GM19395 (cell line): ENCODE results near the gene AJAP1.

Source experiments
- ATAC-seq: cut with Tn5 transposase; IDR thresholded peaks from one replicate; pipeline ENCODE4 v1.9.1; 2021; ENCODE audit warnings: mild to moderate bottlenecking, moderate library complexity; ENCODE audit not compliant: unreplicated experiment

Gene AJAP1

DNA sequence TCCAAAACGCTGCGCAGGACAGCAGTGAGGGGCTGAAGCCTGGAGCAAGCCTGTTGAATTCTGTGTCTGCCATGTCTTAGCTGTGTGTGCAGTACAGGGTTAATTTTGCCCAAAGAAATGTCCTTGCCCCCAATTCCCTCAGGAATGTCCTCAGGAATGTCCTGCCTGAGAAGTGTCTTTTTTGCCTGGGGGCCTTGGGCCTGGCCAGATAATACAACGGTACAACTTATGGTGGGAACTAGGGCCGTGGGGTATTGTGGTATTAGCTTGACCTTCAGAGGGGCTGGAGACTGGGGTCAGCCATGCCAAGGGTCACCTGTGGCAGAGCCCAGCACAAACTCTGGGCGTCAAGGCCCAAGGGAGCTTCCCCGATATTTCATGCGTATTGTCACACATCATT is 107.7 kb downstream of the AJAP1 start:
- ATAC-seq: no peak

DNA sequence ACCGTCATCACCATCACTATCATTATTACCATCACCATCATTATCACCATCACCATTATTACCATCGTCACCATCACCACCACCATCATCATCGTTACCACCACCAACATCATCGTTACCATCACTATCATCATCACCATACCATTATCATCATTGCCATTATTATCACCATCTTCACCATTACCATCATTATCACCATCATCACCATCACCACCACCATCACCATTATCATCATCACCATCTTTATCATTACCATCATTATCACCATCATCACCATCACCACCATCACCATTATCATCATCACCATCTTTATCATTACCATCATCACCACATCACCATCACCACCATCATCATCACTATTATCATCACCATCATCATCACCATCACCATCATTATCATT is 112.9 kb downstream of the AJAP1 start:
- no peak for ATAC-seq

DNA sequence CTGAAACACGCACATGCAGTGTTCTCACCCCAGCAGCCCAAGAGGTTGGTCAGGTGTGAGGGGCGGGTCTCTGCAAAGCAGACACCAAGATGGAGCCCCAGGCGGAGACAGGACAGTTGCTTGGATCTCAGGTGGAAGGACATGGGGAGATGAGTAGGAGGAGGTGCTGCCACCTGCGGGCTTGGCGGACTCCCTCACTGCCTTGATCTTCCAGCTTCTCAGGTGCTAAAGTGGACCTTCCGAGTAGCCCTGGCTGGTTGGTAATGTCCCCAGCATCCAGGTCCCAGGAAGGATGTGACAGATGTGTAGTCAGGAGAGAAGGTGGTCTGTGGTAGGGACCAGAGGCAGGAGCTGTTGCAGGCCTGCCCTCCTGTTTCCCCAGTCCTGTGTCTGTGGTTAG is 114.1 kb downstream of the AJAP1 start:
- ATAC-seq: no peak

DNA sequence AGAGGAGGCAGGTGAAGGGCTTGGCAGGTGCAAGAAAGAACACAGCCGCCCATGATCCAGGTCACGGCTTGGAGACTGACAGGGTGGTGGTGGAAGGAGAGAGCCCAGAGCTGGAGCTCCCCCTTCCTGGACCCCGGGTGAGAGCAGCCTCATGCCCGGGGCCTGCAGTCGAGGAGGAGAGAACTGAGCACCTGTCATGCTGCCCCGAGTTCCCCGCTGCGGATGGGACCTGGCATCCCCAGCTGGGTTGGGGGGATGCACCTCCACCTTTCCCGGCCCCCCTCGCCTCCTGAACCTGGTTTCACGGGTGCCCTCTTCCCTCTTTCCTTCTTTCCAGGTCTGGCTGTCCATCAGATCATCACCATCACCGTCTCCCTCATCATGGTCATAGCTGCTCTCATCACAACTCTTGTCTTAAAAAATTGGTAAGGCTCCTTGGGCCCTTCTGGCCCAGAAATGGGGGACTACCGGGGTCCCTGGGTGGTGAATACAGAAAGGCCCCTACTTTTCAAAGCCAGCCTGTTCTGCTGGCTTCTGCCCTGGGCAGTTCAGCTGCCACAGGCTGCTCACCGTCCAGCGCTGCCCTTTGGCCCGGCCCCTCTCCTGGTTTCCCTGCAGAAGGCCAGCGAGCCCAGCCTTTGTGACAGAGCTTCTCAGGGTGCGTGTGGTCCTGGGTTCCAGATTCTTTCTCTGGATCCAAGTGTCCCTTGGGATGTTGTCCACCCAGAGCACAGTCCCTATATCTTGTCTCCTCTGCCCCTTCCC is 115.3 kb downstream of the AJAP1 start:
- ATAC-seq: no peak

DNA sequence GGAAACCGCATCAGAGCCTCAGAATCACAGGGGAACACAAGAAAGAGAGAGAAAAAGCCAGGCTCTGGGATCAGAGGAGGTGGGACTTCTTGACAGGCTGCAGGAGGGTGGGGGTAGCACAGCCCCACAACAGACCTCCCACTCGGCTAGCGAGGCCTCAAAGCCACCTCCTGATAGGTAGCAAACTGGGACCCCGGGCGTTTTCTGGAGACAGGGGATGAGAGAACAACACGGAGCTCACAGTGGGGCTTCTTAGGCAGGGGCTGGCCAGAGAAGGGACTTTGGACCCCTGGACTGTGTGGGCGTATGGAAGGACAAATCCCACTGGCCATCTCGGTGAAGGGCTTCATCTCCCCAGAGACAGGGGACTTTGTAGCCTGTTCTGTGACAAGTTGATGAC is 116.3 kb downstream of the AJAP1 start:
- ATAC-seq: no peak

DNA sequence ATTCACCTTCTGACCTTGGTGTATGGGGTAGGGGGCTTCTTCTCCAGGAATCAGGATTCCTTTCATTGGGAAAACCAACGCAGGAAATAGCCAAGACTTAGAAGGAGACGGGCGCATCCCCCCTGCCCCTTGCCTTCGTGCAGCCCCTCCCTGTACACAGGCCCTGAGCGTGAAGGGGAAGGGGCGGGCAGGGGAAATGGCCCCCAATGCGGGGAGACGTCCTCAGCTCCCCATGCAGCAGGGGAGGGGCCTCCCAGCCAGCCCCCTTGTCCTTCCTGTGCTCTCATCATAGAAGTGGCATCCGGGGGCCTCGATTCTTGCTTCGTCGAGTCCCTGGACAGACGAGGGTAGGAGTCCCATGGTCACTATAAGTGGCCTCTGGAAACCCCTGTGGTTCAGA is 116.9 kb downstream of the AJAP1 start:
- no peak for ATAC-seq

DNA sequence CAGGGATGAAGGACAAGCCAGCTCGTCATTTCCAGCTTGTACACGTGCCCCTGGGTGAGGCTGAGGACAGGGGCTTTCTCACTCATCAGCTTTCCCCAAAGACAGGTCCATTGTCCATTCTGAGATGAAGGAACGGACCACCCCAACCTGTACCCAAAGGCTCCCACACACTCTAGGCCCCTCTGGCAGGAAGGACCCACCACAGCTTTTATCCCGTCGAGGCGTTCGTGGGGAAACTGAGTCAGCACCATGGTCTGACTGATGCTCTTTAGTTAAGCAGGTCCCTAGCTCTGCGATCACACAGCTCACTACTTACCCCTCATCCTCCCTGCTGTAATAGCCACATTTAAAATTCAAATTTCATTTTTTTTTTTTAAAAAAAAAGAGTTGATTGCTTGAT is 117.3 kb downstream of the AJAP1 start:
- ATAC-seq: no peak

DNA sequence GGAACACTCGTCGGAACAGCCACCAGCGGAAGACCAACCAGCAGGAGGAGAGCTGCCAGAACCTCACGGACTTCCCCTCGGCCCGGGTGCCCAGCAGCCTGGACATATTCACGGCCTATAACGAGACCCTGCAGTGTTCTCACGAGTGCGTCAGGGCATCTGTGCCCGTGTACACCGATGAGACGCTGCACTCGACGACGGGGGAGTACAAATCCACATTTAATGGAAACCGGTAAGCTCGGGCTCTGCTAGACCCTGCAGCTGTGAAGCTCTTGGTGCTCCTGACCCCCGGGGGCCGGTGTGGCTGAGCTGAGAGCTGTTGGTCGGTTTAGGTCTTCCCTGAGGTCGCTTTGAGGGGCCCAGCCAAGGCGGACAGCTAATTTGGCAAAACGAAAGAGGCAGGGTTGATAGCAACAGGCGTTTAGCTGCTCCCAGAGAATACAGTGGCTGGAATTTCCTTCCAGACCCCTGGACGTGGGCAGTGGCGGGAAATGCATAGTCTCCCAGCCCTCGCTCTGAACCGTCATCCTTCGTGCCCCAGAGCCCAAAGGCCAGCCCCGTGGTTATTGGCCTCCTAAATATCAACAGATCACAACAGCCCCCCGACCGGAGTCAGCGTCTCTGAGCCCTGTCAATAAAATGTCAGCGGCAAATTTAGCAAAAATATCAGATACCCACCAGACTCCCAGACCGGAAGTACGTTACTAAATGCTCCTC is 118.0 kb downstream of the AJAP1 start:
- no peak for ATAC-seq

DNA sequence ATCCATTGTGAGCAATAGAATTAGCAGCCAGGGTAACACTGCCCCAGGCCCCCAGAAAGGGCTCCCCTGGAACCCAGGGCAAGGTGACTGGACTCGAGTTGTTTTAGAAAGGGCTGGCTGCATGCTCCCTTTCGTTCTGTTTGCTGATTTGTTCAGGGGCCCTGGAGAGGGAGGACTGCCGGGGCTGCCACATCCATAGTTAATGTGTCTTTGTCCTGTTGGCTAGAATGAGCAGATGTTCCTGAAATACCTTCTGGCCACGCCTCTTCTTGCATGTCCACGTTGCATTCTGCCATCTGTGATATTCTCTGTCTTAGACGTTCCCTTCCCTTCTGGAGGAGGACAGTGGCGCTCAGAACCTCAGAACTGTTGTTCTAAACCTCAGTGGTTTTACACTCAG is 118.8 kb downstream of the AJAP1 start:
- ATAC-seq: no peak

DNA sequence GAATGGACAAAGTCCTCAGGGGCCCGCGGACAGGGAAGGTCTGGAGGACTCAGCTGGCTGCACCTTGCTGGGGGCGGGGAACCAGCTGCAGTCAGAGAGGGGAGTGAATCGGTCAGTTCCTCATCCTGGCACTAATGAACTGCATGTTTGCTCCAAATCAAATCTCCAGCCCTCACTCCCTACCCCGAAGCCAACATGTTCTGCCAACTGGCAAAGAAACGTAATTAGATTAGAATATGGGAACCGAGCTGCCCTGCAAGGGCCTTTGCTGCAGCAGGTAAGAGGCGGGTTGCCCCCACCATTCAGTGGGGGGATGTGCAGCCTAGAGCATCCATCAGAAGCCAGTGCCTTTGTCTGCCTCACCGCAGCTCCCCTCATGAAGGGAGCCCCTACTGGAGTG is 121.1 kb downstream of the AJAP1 start:
- no peak for ATAC-seq

DNA sequence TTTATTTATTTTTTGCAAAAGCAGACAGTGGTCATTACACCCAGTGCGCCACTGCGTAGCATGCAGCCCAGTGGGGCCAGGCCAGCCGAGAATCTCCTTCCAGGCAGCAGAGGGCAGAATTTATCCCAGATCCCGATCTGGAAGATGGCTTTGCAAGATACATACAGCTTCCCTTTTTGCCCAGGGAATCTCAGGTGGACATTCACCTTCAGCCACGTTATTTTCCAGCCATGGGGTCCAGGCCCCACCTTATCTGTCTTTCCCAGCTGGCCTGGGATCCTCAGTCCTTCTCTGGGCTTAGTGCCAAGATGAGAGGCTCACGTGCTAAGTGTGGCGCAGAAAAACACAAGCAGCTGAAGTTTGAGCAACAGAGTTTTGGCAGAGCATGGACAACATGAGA is 123.6 kb downstream of the AJAP1 start:
- no peak for ATAC-seq

DNA sequence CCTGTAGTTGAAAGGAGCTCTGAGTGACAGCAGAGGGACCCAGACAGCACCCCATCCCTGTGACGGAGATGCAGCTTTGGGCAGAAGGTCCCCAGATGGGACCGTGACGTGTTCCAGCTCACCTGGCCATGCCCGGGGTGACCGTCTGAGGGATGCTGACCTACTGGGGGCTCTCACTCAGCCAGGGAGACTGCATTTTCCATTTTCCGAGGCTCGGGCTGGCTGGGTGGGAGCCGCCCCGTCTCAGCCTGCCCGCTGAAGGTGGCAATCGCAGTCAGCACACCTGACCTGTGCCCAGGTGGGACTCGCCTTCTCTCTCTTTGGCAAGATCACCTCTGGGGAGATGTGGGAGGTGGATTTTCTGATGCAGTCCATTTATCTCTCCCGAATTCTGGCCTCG is 127.2 kb downstream of the AJAP1 start:
- no peak for ATAC-seq

DNA sequence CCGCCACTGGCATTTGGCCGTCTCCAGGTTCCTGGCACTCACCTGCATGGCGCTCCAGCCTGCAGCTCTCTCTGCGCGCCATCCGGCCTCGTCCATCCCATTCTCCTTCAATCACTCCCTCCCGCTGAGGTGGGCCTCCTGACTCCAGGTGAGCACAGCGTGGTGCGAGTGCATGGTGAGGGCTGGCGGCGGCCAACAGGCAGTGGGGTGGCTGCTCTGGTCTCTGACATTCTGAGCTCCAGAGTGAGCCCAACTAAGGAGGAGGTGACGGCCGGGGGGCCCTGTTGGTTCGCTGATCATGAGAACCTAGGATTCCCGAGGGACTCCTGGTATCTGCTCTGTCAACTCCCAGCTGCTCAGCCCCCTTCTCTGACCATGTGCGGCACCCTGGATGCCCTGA is 130.4 kb downstream of the AJAP1 start:
- ATAC-seq: no peak

DNA sequence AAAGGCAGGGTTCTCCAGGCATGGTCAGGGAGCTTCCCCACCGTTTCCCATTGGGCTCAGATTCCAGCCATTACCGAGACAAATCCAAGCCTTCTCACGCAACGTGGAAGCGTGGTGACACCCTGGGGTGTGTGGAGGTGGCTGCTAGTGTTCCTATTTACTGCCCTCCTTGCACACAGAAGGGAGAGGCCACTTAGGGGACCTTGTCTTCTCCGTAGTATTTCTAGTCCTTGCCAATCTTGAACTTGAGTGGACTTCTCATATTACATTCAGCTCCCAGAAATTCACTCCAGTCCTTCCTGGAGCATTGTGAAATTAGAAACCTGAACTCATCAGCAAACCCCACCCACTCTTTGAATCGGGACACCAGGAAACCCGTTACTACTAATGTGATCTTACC is 131.6 kb downstream of the AJAP1 start:
- no peak for ATAC-seq

DNA sequence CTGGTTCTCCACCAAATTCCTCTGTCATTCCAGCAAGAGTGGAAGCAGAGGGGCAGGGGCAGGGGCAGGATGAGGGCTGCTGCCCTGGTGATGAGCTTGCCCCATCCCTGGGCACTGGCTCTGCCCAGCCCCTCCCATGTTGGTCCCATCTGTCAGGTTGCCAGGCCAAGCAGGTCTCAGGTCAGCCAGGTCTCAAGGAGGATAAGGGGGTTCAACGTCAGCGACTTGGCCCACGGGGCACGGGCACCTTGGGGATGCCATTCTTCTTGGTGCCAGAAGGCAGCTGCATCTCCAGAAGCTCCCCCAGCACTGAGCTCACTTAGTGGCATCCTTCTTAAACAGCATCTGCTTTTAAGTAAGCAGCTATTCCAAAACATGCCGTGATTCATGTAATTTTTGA is 133.1 kb downstream of the AJAP1 start:
- no peak for ATAC-seq

DNA sequence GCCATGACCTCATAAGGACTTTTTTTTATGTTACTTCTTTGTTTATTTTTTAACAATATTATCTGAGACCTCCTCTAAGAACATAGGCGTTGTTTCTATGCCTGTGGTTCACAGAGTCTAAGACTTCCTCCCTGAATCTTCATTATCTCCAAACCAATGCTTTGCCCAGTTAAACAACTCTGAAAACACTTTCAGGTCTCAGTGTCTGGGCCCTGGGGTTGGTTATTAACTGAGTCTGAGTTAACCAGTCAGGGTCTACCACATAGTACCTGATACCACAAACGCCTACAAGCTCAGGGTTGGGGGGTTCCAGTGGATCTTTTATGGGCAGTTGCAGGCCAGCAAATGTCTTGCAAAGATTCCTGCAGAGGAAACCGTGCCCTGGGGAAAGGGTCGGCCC is 138.2 kb downstream of the AJAP1 start:
- no peak for ATAC-seq

DNA sequence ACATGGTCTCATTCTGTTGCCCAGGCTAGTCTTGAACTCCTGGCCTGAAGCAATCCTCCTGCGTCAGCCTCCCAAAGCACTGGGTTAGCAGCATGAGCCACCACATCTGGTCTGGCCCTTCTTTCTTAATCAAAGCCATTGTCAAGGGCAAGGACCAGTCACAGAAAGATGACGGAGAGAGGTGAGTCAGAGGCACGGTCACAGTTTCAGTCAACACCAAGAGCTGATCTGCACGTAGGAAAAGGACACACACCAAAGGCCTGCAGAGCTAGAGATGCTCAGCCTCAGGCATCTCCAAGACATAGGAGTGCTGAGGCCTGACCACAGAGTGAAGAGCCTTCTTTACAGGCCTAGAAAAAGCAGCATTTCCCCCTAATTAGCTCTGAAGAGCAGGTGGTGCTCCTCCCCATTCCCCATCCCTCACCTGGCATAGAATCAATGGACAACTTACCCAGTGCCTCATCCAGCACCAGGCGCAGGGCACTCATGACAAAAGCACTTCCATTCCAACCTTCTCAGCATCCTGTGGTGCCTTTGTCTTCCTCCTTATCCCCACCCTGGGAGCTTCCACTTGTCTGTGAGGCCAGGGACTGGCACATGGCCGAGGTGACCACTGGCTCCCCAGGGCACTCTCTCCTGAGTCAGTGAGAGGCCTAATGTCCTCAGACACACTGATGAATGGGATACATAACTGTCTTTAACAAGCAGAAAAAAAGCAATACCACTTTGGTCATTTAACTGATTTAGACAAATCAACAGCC is 139.8 kb downstream of the AJAP1 start:
- ATAC-seq: no peak

DNA sequence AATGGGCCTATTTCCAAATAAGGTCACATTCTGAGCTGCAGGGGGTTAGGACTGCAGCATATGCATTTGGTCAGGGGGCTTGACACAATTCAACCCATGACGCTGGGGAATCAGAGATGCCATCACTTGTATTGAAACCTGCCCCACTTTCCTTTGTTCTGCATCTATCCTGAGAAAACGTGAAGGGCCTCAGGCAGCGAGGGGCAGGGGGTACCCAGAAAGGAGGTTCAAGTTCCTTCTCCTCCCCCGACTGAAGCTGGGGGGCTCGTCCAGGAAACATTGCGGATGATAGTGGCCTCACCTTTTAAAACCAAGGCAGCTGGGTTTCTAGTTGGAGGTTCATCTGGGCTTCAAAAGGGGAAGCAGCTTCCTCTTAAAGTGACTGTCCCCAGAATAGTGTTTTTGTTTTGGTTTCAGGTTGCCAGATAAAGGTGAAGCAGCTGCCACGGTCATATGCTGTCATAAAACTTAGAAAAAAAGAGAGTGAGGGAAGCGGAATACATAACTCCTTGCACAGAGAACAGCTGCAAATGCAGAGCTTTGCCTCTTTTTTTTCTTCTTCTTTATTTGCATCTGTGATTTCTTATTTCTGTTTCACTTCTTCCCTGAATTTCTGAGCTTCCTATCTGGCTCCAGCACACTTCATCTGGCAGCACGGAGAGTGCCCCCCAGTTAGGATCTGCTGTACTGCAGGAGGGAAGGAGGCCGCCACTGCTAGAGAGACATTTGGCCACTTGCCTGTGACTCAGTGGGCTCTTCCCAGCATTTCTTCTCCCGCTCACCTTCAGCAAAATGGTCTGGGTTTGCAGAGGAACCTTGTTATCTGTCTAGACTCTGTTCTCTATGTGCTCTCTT is 142.0 kb downstream of the AJAP1 start:
- ATAC-seq: peak; percentile 85

DNA sequence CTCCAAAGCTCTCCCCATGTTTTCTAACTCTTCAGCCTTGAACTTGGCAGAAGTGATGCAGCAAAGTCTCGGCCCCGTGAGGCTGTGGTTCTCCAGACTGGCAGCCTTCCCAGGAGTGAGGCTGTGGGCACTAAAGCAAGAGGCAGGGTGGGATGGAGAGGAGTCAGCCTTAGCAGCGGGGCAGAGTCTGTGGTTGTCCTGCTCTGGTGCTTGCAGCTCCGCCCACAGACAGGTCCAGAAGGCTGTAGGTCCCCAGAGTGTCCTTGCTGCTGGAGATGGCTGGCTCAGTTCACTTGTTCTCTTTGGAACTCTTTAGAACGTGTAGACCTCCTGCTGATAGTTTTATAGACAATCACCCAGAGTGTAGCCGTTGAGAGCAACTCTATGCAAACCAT is 142.6 kb downstream of the AJAP1 start:
- ATAC-seq: no peak

DNA sequence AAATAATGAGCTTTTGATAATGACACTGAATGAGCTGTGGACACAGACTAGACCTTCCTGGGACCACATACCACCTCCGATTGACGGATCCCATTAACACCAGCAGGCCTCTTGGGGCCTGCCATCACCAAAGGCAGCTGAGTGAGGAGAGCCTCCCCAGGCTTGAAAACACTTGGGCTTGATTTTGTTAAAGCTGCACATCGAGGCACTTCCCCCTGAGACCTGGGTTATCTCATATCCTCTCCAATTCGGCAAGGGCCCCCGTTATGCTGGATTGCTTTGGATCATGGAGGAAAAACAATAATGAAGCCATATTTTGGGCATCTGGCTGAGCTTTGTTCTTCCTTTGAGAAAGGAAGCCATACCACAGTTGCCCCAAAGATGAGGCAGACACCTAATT is 143.0 kb downstream of the AJAP1 start:
- ATAC-seq: no peak
